Measurements from ENCODE around the gene MBP. TPM values are rescaled to one million over a fixed set of nuclear protein-coding genes. Genes with fewer than 3 reads are reported as not detected.
A peak's percentile ranks its signal among the peaks of the same experiment; 100 is the strongest.

The MBP gene
- total and polyA plus RNA-seq, 2 of the 4 experiments (the other 2 are of a cell fraction), result 0.72 to 0.90 TPM

- Histone ChIP-seq H3K4me2 (ENCODE audit: low read depth, low read length) (no peak overlapping the region), H3K9ac (ENCODE audit: low read depth, low read length) (no peak overlapping the region), H2AK5ac (ENCODE audit: low read depth, low read length) (peak overlapping the region; percentile 33; the same call in 1 of the 2 replicates), H2AFZ (replicated peaks; ENCODE audit: low read length, poor library complexity) (no peak overlapping the region), H3K27ac (ENCODE audit: insufficient read depth, low read length) (no peak overlapping the region), H3K79me1 (ENCODE audit: low read depth in 1 of 2, low read length in 2 of 2) (no peaks in the 10 kb centered on the region; a peak in 1 of 4 replicates), H2BK120ac (ENCODE audit: low read depth, low read length) (no peak overlapping the region), H4K20me1 (ENCODE audit: insufficient read depth, low read length) (no peaks in the 10 kb centered on the region), H3K4me3 (ENCODE audit: insufficient read depth, low read depth, low read length) (no peak overlapping the region), H3K9me1 (ENCODE audit: insufficient read depth, low read length) (peaks cover 16% of the 10 kb centered on the region), H4K5ac (ENCODE audit: low read depth, low read length) (no peak overlapping the region), H3K4me1 (ENCODE audit: control insufficient read depth, insufficient read depth, low read length) (peaks cover 18% of the 10 kb centered on the region), H3K4ac (ENCODE audit: low read depth, low read length) (no peak overlapping the region), H3K36me3 (ENCODE audit: control insufficient read depth, insufficient read depth, low read length) (no peaks in the 10 kb centered on the region), H3K18ac (ENCODE audit: low read depth, low read length) (no peak overlapping the region), H2BK20ac (ENCODE audit: low read depth, low read length) (no peak overlapping the region), H4K8ac (ENCODE audit: low read depth in 2 of 2, low read length in 2 of 2) (no peak overlapping the region), H3K56ac (ENCODE audit: extremely low read depth, insufficient read depth, low read length) (no peak overlapping the region), H2AK9ac (replicated peaks; ENCODE audit: low read depth, low read length, poor library complexity) (no peak overlapping the region), H4K91ac (ENCODE audit: insufficient read depth, low read depth, low read length) (no peak overlapping the region), H3K9me3 (ENCODE audit: control insufficient read depth, insufficient read depth, low read length) (no peaks in the 10 kb centered on the region), H3K23ac (ENCODE audit: low read depth, low read length) (no peak overlapping the region), H2BK5ac (ENCODE audit: low read depth, low read length, poor library complexity, severe bottlenecking) (no peak overlapping the region), H2BK15ac (ENCODE audit: low read depth, low read length) (no peak overlapping the region), H3K14ac (replicated peaks; ENCODE audit: low read depth, low read length) (no peak overlapping the region), H3K27me3 (ENCODE audit: control insufficient read depth, insufficient read depth, low read length) (no peaks in the 10 kb centered on the region)
- TF ChIP-seq MXI1 (IDR thresholded peaks at IDR 0.05; ENCODE audit: borderline replicate concordance, low read depth, low read length) (no peak), CTCF (conservative IDR thresholded peaks at IDR 0.05; ENCODE audit: low read depth, low read length) (no peak), NFE2L2 (IDR thresholded peaks at IDR 0.05; ENCODE audit: low read depth, low read length) (no peak), RCOR1 (IDR thresholded peaks at IDR 0.05; ENCODE audit: insufficient replicate concordance, low read length) (no peak), CEBPB (IDR thresholded peaks at IDR 0.05; ENCODE audit: low read depth, low read length) (no peak), RFX5 (IDR thresholded peaks at IDR 0.05; ENCODE audit: low read depth, low read length) (no peak), MAZ (IDR thresholded peaks at IDR 0.05; ENCODE audit: borderline replicate concordance, low read depth, low read length) (no peak), FOS (IDR thresholded peaks at IDR 0.05; ENCODE audit: low read depth, low read length) (no peak), ELK1 (IDR thresholded peaks at IDR 0.05; ENCODE audit: borderline replicate concordance, low read depth, low read length) (no peak), POLR2A (IDR thresholded peaks at IDR 0.05; ENCODE audit: low read depth, low read length) (no peak), CHD1 (IDR thresholded peaks at IDR 0.05; ENCODE audit: low read depth, low read length) (no peak)
- in situ Hi-C loops (cut with MboI; ENCODE audit: low sequenced_read_pairs), result no loop called here
- BruUV-seq (replicated peaks), result no TSS peak
- ChIA-PET CTCF (interaction anchor here (0.5 kb wide), 1 partner anchor 62 kb away, joined by 3 read pairs; no protein-coding TSS in a partner anchor), POLR2A (ENCODE audit: unreplicated experiment) (no interaction called here)
- DNase-seq, result no peak
- no peak for ATAC-seq (ENCODE audit: low read depth)
- dilution Hi-C loops (cut with HindIII; ENCODE audit: low sequenced_read_pairs, unreplicated experiment), result no loop called here
- intact Hi-C loops (cut with micrococcal nuclease), result no loop called here
- no CpG with 5 or more reads among the region's 14 CpGs for WGBS, 2 experiments (ENCODE audit: extremely low coverage in 2 of 2, insufficient read length in 1 of 2)
These were observed 80.8 kb downstream of the MBP start for GRCh38 chr18:77051581-77052296.

Measured in IMR-90 (cell line).